IgD-negative memory B cell (primary cell): ENCODE measurements around the gene CPXM1. TPM values are rescaled to one million over a fixed set of nuclear protein-coding genes. Genes with fewer than 3 reads are reported as not detected.
"Not testable (repeated sequence)": the region's sequence is repeated elsewhere in the genome, so short reads cannot be mapped to it uniquely, and the experiment has no call there.

Experiments
- H3K27ac Mint-ChIP-seq, 3 donors: one replicate each; pipeline ENCODE4 v1.8.0; 2020 to 2022; ENCODE audit warnings: mild to moderate bottlenecking in 3 of 3, mixed read lengths in 3 of 3, moderate library complexity in 1 of 3
- H3K27me3 Mint-ChIP-seq: one replicate; pipeline ENCODE4 v1.8.0; 2021; ENCODE audit warnings: mixed read lengths
- H3K36me3 Mint-ChIP-seq: one replicate; pipeline ENCODE4 v1.8.0; 2020; ENCODE audit warnings: mild to moderate bottlenecking, mixed read lengths
- H3K4me1 Mint-ChIP-seq, 3 donors: one replicate each; pipeline ENCODE4 v1.8.0; 2020 to 2022; ENCODE audit warnings: mixed read lengths in 3 of 3, mild to moderate bottlenecking in 1 of 3
- H3K4me3 Mint-ChIP-seq, 4 donors: one replicate each; pipeline ENCODE4 v1.8.0; 2020 to 2022; ENCODE audit warnings: mild to moderate bottlenecking in 4 of 4, mixed read lengths in 4 of 4, moderate library complexity in 3 of 4
- H3K9me3 Mint-ChIP-seq, 3 donors: one replicate each; pipeline ENCODE4 v1.8.0; 2020 to 2021; ENCODE audit warnings: mixed read lengths in 3 of 3, mild to moderate bottlenecking in 1 of 3
- polyA plus RNA-seq: library from polyadenylated mRNA; unstranded; fragments of 300-500 nt; fragmentation: Illumina TruSeq; gene quantifications from one replicate; pipeline ENCODE4 v1.2.3, GENCODE V29; 2021

CPXM1 gene
- polyA plus RNA-seq, 1 donor from 2014 or later: 1.1 TPM

DNA sequence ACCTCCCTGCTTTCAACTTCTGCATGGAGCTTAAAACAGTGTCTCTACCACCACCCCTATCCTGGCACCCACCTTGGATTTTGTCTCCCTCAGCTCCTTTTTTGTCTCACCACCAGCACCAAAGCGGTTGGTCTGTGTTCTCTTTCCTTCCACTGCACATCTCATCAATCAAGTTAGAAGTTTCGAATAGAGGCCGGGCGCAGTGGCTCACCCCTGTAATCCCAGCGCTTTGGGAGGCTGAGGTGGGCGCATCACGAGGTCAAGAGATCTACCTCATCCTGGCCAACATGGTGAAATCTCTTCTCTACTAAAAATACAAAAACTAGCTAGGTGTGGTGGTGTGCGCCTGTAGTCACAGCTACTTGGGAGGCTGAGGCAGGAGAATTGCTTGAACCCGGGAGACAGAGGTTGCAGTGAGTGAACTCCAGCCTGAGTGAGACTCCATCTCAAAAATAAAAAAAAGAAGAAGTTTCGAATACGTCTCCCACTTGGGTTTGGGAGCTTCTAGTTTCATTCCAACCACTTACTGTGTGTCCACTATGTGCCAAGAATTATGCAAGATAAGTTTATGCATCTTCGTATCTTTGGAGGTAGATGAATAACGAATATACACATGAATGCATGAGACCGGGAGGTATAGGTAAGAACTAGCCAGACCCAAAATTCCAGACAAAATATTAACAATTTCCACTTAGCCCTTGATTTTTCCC lies 34.1 kb upstream of the CPXM1 start:
- peaks cover 5 to 14% (median 5%) of the 10 kb centered on the region in 3 donors for H3K4me1 Mint-ChIP-seq
- no peak overlapping the region for H3K27ac Mint-ChIP-seq
- no peaks in the 10 kb centered on the region for H3K36me3 Mint-ChIP-seq
- H3K27me3 Mint-ChIP-seq: no peaks in the 10 kb centered on the region
- H3K9me3 Mint-ChIP-seq: no peaks in the 10 kb centered on the region
- no peak overlapping the region for H3K4me3 Mint-ChIP-seq

DNA sequence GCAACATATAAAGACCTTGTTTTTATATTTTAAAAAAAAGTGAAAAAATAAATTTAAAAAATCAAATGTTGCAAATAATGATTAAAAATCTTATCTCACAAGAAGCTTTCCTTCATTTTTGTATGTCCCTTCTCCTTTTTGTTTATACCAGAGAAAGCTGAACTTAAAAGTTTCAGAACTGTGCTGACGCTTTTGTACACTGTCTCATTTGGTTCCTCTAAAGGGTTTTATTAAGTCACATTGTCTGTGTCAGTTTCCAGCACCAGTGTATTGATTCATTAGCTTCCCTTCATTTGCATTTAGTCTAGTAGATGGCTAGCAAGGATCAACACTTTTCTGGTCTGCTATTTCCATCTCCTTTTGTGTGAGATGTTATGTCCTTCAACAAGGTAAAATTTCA lies 33.3 kb upstream of the CPXM1 start:
- Mint-ChIP-seq H3K27me3 (peaks cover 3% of the 10 kb centered on the region), H3K4me3 (no peak overlapping the region), H3K36me3 (no peaks in the 10 kb centered on the region), H3K27ac (no peak overlapping the region), H3K4me1 (peaks cover 0 to 9% (median 0%) of the 10 kb centered on the region in 3 donors), H3K9me3 (no peaks in the 10 kb centered on the region)

DNA sequence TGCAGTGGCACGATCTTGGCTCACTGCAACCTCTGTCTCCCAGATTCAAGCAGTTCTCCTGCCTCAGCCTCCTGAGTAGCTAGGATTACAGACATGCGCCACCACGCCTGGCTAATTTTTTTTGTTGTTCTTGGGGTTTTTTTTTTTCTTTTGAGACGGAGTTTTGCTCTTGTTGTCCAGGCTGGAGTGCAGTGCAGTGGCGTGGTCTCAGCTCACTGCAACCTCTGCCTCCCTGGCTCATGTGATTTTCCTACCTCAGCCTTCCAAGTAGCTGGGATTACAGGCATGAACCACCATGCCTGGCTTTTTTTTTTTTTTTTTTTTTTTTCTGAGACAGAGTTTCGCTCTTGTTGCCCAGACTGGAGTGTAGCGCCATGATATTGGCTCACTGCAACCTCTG lies 30.8 kb upstream of the CPXM1 start:
- H3K27ac Mint-ChIP-seq, H3K4me1 Mint-ChIP-seq, H3K4me3 Mint-ChIP-seq, H3K36me3 Mint-ChIP-seq, H3K9me3 Mint-ChIP-seq: not testable (repeated sequence)
- peaks cover 19% of the 10 kb centered on the region for H3K27me3 Mint-ChIP-seq

DNA sequence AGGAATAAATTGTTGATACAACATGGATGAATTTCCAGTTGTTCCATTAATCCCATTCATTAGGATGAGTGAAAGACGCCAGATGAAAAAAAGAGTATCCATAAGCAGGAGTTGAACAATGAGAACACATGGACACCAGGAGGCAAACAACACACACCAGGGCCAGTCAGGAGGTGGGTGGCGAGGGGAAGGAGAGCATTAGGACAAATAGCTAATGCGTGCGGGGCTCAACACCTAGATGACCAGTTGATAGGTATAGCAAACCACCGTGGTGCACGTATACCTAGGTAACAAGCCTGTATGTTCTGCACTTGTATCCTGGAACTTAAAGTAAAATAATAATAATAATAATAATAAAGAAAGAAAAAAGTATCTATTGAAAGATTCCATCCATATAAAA lies 28.9 kb upstream of the CPXM1 start:
- Mint-ChIP-seq H3K4me1 (peaks cover 0 to 4% (median 4%) of the 10 kb centered on the region in 3 donors), H3K9me3 (no peaks in the 10 kb centered on the region), H3K4me3 (no peak overlapping the region), H3K27ac (no peak overlapping the region), H3K36me3 (no peaks in the 10 kb centered on the region), H3K27me3 (peaks cover 20% of the 10 kb centered on the region)

DNA sequence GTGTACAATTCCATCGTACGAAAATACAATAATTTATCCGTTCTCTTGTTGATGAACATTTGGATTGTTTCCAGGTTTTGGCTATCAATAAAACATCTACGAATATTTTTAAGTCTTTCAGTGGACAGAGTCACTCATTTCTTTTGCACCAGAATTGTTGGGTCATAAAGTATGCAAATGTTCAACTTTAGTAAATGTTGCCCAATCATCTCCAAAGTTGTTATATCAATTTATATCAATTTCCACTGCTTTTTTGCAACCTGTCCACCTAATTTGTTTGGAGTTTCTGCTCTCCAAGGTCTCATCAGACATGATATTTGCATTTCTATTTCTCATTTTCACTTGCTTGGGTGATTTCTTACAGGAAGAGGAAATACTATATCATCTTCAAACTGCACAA lies 26.2 kb upstream of the CPXM1 start:
- H3K27me3 Mint-ChIP-seq: peaks cover 21% of the 10 kb centered on the region
- H3K36me3 Mint-ChIP-seq: no peaks in the 10 kb centered on the region
- no peak overlapping the region for H3K4me3 Mint-ChIP-seq
- no peaks in the 10 kb centered on the region for H3K9me3 Mint-ChIP-seq
- peaks cover 1 to 6% (median 5%) of the 10 kb centered on the region in 3 donors for H3K4me1 Mint-ChIP-seq
- no peak overlapping the region for H3K27ac Mint-ChIP-seq

DNA sequence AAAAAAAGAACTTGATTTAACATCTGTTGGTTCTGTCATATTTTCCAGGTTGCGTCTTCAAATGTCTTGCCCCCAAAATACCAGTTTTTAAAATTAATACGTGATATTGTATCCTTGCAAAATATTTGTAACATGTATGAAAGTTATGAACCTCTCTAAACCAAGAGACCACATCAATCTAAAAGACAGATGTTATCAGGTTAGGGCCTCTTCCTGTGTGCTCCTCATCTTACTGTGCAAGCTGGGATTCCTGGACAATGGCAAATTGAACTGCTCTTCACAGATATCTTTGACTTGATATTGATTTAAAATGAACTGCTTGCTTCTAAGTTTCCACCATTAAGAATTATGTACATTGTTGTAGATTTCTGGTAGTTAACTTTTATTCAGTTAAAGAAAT lies 25.3 kb upstream of the CPXM1 start:
- Mint-ChIP-seq H3K36me3 (no peaks in the 10 kb centered on the region), H3K4me1 (peaks cover 3 to 8% (median 8%) of the 10 kb centered on the region in 3 donors), H3K9me3 (no peaks in the 10 kb centered on the region), H3K27ac (peak overlapping the region in 1 of 3 donors; percentile 53), H3K27me3 (peaks cover 24% of the 10 kb centered on the region), H3K4me3 (no peak overlapping the region)

DNA sequence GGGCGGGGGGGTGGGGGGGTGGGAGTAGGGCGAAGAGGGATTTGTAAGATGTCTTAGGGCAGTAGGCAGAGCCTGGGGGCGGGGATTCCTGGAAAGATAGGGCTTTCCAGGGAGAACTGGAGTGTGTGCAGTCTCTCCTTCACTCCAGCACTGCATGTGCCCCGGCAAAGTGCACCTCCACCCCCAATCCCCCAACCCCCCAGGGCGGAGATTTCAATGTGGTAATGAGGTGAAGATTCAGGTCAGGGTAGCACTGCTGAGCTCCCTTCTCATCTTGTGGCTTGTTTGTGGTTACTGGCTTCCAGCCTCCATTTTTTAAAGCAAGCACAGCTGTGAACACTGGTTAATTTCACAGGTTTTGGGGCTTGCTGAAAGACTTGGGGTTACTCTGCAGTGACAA lies 21.6 kb upstream of the CPXM1 start:
- no peak overlapping the region for H3K27ac Mint-ChIP-seq
- peaks cover 28% of the 10 kb centered on the region for H3K27me3 Mint-ChIP-seq
- peak overlapping the region in 1 of 4 donors; percentile 47 for H3K4me3 Mint-ChIP-seq
- no peaks in the 10 kb centered on the region for H3K36me3 Mint-ChIP-seq
- H3K4me1 Mint-ChIP-seq: peaks cover 8 to 13% (median 9%) of the 10 kb centered on the region in 3 donors
- H3K9me3 Mint-ChIP-seq: no peaks in the 10 kb centered on the region

DNA sequence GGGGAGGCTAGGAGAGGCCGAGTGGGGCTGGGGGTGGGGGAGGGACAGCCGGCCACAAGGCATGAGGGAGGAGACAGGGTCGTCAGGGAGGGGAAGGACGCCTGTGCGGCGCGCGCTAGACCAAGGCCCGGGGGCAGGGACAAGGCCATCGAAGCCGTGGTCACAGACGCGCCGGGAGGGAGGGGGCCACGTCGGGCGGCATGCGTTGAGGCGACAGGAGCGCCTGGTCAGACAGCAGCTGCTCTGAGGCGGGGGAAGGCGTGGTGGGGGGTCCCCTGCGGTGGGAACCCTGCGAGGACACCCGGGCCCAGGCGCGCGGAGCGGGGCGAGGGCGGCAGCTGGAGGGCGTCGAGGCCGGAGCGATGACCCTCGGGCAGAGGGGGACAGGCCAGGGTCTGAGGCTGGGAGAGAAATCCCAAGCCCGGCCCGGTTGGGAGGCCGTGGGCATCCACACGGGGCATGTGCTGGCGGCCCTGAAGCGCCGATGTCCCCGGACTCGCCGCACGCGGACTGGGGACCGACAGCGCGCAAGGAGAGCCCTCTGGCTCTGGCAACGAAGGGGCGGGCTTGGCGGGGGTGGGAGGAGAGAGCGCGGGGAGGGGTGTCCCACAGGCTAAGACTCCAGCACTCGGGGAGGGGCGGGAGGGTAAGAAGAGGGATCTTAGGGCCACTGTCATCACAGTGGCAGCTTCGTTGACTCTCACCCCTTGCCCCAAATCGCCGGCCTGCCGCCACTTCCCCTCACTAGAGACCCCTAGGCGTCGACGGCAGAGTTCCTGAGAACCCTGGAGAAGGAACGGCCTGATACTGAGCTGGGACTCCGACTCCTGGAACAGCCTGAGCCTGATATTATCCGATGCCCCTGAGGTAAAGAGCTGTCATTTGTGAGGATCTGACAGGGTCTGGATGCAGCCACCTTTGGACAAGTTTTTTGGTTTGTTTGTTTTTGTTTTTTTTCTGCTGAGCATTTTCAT lies 20.8 kb upstream of the CPXM1 start:
- H3K36me3 Mint-ChIP-seq: no peaks in the 10 kb centered on the region
- no peak overlapping the region for H3K27ac Mint-ChIP-seq
- peaks cover 19% of the 10 kb centered on the region for H3K27me3 Mint-ChIP-seq
- peaks cover 6 to 13% (median 8%) of the 10 kb centered on the region in 3 donors for H3K4me1 Mint-ChIP-seq
- H3K4me3 Mint-ChIP-seq: peak overlapping the region in 1 of 4 donors; percentile 81
- no peaks in the 10 kb centered on the region for H3K9me3 Mint-ChIP-seq

DNA sequence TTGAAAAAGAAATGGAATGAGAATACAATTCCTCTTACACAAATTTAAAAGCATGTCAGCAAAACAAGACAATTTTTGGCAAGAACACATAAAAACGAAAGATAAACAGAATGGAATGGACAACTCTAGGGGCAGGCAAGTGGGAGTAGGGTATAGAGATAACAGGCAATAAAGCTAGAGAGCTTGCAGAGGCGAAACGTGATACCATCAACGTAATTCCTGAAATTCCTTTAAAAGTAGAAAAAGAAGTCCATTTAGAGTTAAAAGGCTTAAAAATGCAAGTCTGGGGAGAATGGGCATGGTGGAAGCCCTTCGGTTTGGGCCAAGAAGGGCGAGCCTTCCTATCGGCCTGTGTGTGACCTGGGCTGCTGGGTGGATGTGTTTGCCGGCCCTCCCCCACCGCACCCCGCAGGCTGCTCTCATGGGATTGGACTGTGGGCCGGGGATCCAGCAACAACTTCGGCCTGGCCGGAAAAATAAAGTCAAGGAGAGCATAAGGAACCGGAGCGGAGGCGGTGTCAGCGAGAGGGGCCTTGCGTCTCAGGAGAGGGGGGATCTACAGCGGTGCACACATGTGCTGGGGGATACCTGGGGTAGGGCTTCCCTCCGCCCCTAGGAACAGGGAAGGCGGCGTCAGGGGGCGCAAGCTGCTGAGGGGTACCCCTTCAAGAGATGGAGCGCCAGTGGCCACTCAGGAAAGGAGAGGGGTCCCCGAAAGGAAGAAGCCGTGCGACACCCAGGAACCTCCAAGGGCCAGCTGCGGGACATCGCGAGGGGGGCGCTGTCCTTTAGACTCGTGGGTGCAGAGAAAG lies 19.9 kb upstream of the CPXM1 start:
- Mint-ChIP-seq H3K27me3 (peaks cover 24% of the 10 kb centered on the region), H3K9me3 (no peaks in the 10 kb centered on the region), H3K27ac (peak overlapping the region in 1 of 3 donors; percentile 26), H3K4me3 (peak overlapping the region in 1 of 4 donors; percentile 81), H3K4me1 (peaks cover 6 to 9% (median 8%) of the 10 kb centered on the region in 3 donors), H3K36me3 (no peaks in the 10 kb centered on the region)

DNA sequence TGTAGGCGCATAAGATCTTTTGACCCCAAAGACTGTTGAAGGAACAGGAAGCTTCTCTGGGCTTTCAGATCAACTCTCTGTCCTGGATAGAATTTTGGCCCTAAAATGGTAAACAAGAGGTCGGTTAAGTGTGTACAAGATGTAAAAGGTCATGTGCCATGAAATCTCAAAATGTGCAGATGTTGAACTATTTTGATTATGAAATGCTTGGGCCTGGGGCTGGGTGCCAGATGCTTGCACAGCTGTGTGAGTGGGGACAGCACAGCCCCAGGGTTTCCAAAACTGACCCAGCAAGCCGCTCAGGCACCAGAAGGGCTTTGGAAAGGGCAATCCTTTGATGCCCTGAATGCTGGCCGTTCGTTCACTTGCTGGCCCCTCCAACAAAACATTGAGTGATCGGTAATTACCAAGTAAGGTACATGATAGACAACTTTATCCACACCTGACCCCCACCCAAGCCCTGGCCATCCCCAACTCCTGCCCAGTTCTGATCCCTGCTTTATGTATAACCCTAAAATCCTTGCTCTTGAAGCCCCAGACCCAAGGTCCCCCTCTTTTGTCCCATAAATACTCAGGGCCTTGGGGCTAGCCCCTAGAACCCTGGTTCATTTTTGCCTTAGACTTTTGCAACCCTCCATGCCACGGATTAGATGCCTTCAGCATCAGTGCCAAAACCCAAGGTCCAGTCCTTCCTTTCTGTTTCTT lies 17.6 kb upstream of the CPXM1 start:
- Mint-ChIP-seq H3K27me3 (peaks cover 36% of the 10 kb centered on the region), H3K36me3 (no peaks in the 10 kb centered on the region), H3K27ac (no peak overlapping the region), H3K4me1 (peaks cover 6 to 9% (median 8%) of the 10 kb centered on the region in 3 donors), H3K4me3 (no peak overlapping the region), H3K9me3 (no peaks in the 10 kb centered on the region)

DNA sequence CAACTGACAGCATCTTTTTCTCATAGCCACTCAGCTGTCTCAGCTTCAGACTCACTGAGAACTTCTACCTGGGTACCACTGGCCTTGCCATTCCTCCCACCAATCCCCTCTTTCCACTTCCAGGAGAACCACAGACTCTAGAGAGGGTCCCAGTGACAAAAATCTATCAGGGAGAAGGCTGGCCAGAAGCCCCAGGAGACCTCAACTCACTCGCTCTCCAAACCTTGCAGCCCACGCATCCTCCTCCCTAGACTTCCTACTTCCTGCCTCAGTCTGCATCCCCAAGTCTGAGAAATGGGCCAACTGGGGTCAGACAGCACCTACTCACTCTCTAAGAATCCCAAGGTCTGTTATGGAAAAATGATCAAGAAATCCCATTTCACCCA lies 16.9 kb upstream of the CPXM1 start:
- H3K27me3 Mint-ChIP-seq: peaks cover 40% of the 10 kb centered on the region
- H3K9me3 Mint-ChIP-seq: peaks cover 0 to 4% (median 2%) of the 10 kb centered on the region in 3 donors
- no peak overlapping the region for H3K4me3 Mint-ChIP-seq
- H3K4me1 Mint-ChIP-seq: peaks cover 6 to 9% (median 8%) of the 10 kb centered on the region in 3 donors
- no peaks in the 10 kb centered on the region for H3K36me3 Mint-ChIP-seq
- H3K27ac Mint-ChIP-seq: no peak overlapping the region

DNA sequence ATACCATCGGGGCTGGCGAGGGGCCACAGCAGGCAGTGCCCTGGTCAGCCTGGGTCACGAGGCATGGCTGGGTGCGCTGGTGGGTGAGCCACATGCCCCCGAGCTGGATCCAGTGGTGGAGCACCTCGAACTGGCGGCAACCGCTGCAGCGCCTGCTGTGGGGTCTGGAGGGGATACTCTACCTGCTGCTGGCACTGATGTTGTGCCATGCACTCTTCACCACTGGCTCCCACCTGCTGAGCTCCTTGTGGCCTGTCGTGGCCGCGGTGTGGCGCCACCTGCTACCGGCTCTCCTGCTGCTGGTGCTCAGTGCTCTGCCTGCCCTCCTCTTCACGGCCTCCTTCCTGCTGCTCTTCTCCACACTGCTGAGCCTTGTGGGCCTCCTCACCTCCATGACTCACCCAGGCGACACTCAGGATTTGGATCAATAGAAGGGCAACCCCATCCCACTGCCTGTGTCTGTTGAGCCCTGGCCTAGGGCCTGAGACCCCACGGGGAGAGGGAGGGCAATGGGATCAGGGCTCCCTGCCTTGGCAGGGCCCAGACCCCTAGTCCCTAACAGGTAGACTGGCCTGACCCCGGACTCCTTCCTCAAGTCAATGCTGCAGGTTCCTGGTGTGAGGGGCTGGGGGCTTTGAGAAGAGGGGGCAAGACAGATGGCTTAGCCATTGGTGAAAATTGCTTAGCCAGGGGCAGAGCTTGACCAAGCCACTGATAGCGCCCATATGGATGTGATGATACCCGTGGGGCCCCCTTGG lies 16.3 kb upstream of the CPXM1 start:
- peaks cover 3 to 6% (median 6%) of the 10 kb centered on the region in 3 donors for H3K9me3 Mint-ChIP-seq
- no peak overlapping the region for H3K27ac Mint-ChIP-seq
- no peaks in the 10 kb centered on the region for H3K36me3 Mint-ChIP-seq
- H3K27me3 Mint-ChIP-seq: peaks cover 45% of the 10 kb centered on the region
- H3K4me3 Mint-ChIP-seq: no peak overlapping the region
- peaks cover 5 to 8% (median 7%) of the 10 kb centered on the region in 3 donors for H3K4me1 Mint-ChIP-seq

DNA sequence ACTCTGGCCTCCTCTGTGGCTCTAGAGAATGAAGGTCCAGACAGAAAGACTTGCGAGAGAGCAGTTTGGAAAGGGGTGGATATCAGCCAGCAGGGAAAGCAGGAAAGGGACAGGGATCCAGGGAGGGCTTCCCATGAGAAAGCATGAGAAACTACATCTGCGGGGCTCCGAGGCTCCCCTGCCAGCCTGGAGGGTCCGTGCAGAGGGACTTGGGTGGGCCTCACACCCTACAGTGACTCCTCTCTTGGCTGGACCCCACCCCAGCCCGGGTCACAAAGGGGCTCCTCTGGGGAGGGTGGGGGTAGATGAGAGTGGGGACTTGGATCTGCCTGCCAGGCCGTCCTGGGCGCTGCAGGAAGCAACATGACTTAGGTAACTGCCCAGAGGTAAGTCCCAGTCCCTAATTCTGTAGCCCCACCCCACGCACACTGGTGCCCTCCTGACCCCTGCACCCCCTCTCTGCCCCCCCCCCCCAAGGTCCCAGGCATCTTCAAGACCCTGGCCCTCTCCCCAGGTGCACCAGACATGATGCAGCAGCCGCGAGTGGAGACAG lies 15.7 kb upstream of the CPXM1 start, which contains the start of gene TMEM239:
Gene TMEM239, plus strand, starts transcription at position 335 of the 553 bp plus-strand sequence. Its CDS starts 191 bp downstream, at position 526.
- Mint-ChIP-seq H3K27ac (peak within 1 kb of the TSS in 1 of 3 donors; percentile 26), H3K27me3 (peaks cover 45% of the 10 kb centered on the region), H3K36me3 (no peaks in the 10 kb centered on the region), H3K4me3 (no peak within 1 kb of the TSS), H3K4me1 (peaks cover 1 to 5% (median 5%) of the 10 kb centered on the region in 3 donors), H3K9me3 (peaks cover 3 to 13% (median 7%) of the 10 kb centered on the region in 3 donors)
